ENCODE measurements around the gene PLEKHG3. TPM values are rescaled to one million over a fixed set of nuclear protein-coding genes. Genes with fewer than 3 reads are reported as not detected.

The PLEKHG3 gene
- total and polyA plus RNA-seq, 10 of the 15 experiments (the other 5 are each of a cell fraction or from before 2014, with no cell fraction given): 0.03 to 0.73 (median 0.07) TPM; not detected in 5

GRCh38 chr14:64715146-64715627 is 11.0 kb downstream of the PLEKHG3 start (continued):
- TF ChIP-seq CUX1 (IDR thresholded peaks at IDR 0.05; ENCODE audit: insufficient replicate concordance, low read depth, low read length): no peak

GRCh38 chr14:64715628-64716412 is 11.6 kb downstream of the PLEKHG3 start:
- intact Hi-C loops (cut with micrococcal nuclease; ENCODE audit: unreplicated experiment) (no loop called here), in situ Hi-C loops (cut with MboI) (no loop called here)
- ChIA-PET CTCF (interaction anchor here (2.4 kb wide), 1 partner anchor 8 kb away, joined by 10 read pairs; no protein-coding TSS in a partner anchor), RAD21 (ENCODE audit: unreplicated experiment) (no interaction called here), POLR2A (interaction anchor here (0.6 to 1.5 kb wide), 2 partner anchors 9 to 379 kb away, joined by 3 to 4 read pairs; no protein-coding TSS in a partner anchor), SMC1A (ENCODE audit: uncharacterized antibody, unreplicated experiment) (interaction anchor here (1.7 kb wide), 1 partner anchor 43 kb away, joined by 5 read pairs; no protein-coding TSS in a partner anchor)
- ATAC-seq (peak; percentile 47; the same call in 2 of the 3 replicates), DNase-seq (ENCODE audit: low read depth, low spot score) (no peak), FAIRE-seq (no peak)
- no peak overlapping the region for H3K4me2 ChIP-seq (ENCODE audit: control insufficient read depth, insufficient read depth)
- no peak overlapping the region for H3K27ac ChIP-seq (ENCODE audit: control insufficient read depth, insufficient read depth)
- H3K9me3 ChIP-seq (replicated peaks; ENCODE audit: control insufficient read depth, insufficient read depth, low read length): peaks cover 2% of the 10 kb centered on the region; the same call in 2 of the 3 replicates
- BruUV-seq (replicated peaks): no TSS peak
- H3K79me2 ChIP-seq (ENCODE audit: control insufficient read depth, insufficient read depth, low read length): no peaks in the 10 kb centered on the region
- H3K9ac ChIP-seq (ENCODE audit: control insufficient read depth, insufficient read depth, low read length): no peak overlapping the region
- H3K27me3 ChIP-seq (replicated peaks in 1 of 2; ENCODE audit: control insufficient read depth in 2 of 2, insufficient read depth in 2 of 2, low read length in 1 of 2): no peaks in the 10 kb centered on the region
- H2AFZ ChIP-seq (ENCODE audit: control insufficient read depth, low read depth, low read length): no peak overlapping the region
- H3K36me3 ChIP-seq (ENCODE audit: control insufficient read depth in 2 of 2, insufficient read depth in 2 of 2, low read length in 1 of 2): no peaks in the 10 kb centered on the region
- no peaks in the 10 kb centered on the region for H4K20me1 ChIP-seq (ENCODE audit: control insufficient read depth, insufficient read depth)
- 77% methylated on average over 20 of the region's 22 CpGs for WGBS (ENCODE audit: insufficient coverage, insufficient replicate concordance, low lambda C conversion rate, missing lambda C conversion rate)
- H3K4me1 ChIP-seq (ENCODE audit: control insufficient read depth, insufficient read depth, low read length): no peaks in the 10 kb centered on the region
- H3K4me3 ChIP-seq: no peak overlapping the region
- TF ChIP-seq ZNF687 (IDR thresholded peaks at IDR 0.05): peak; percentile 47; the same call in 1 of the 2 replicates
- TF ChIP-seq KAT2A (conservative IDR thresholded peaks at IDR 0.05; ENCODE audit: control insufficient read depth, low read depth, low read length): no peak
- TF ChIP-seq NFYB (IDR thresholded peaks at IDR 0.05; ENCODE audit: insufficient read depth, low read depth, low read length): 0 out of 2 replicates have a peak, but pooled peaks have one; percentile 25
